Neuronal stem cell (in vitro differentiated cells): ENCODE results near the gene RGPD8.
"Not testable (repeated sequence)": the region's sequence is repeated elsewhere in the genome, so short reads cannot be mapped to it uniquely, and the experiment has no call there.

Source experiments
- DNase-seq: peaks from one replicate; pipeline ENCODE4 v3.0.0-alpha.2; 2013; ENCODE audit warnings: low spot score
- H2AFZ ChIP-seq: one replicate; pipeline ENCODE4 v1.6.1; 2013; ENCODE audit warnings: mild to moderate bottlenecking, low read length, inconsistent platforms
- H2AK5ac ChIP-seq: 2 replicates; pipeline ENCODE4 v1.6.1; 2013; ENCODE audit warnings: low read depth, mild to moderate bottlenecking, inconsistent platforms, low read length, moderate library complexity, mixed read lengths
- H2BK120ac ChIP-seq: 2 replicates; pipeline ENCODE4 v1.6.1; 2013; ENCODE audit warnings: low read depth, mild to moderate bottlenecking, inconsistent platforms, low read length, moderate library complexity, mixed read lengths
- H2BK12ac ChIP-seq: one replicate; pipeline ENCODE4 v1.6.1; 2013; ENCODE audit warnings: low read length, inconsistent platforms
- H2BK15ac ChIP-seq: 2 replicates; pipeline ENCODE4 v1.6.1; 2013; ENCODE audit warnings: mild to moderate bottlenecking, low read length, inconsistent platforms, mixed read lengths
- H2BK5ac ChIP-seq: one replicate; pipeline ENCODE4 v1.6.1; 2013; ENCODE audit warnings: inconsistent platforms, mild to moderate bottlenecking, low read length, moderate library complexity
- H3K14ac ChIP-seq: one replicate; pipeline ENCODE4 v1.6.1; 2013; ENCODE audit warnings: low read length, inconsistent platforms
- H3K18ac ChIP-seq: 2 replicates; pipeline ENCODE4 v1.6.1; 2013; ENCODE audit warnings: low read length, inconsistent platforms
- H3K23ac ChIP-seq: 2 replicates; pipeline ENCODE4 v1.6.1; 2013; ENCODE audit warnings: low read depth, mild to moderate bottlenecking, mixed read lengths, low read length, inconsistent platforms; ENCODE audit not compliant: poor library complexity
- H3K27ac ChIP-seq: replicated peaks from 3 replicates; pipeline ENCODE4 v1.5.1; 2013; ENCODE audit warnings: low read length, inconsistent platforms
- H3K27me3 ChIP-seq, 3 experiments: 2 replicates each; pipeline ENCODE4 v1.6.1; 2013; ENCODE audit warnings: low read length in 3 of 3, mild to moderate bottlenecking in 2 of 3, inconsistent platforms in 1 of 3, low read depth in 1 of 3, mixed read lengths in 1 of 3, moderate library complexity in 1 of 3; ENCODE audit not compliant: control insufficient read depth in 3 of 3, insufficient read depth in 3 of 3
- H3K36me3 ChIP-seq, 2 donors: replicated peaks in 1 of 2; 2 replicates each; pipeline ENCODE4 v1.6.1; 2013; ENCODE audit warnings: low read length in 2 of 2; ENCODE audit not compliant: control insufficient read depth in 2 of 2, insufficient read depth in 2 of 2
- H3K4ac ChIP-seq: 2 replicates; pipeline ENCODE4 v1.6.1; 2013; ENCODE audit warnings: inconsistent platforms, mild to moderate bottlenecking, low read length, moderate library complexity
- H3K4me1 ChIP-seq, 2 donors: 1 replicate in 1 of 2; 2 replicates in 1 of 2; pipeline ENCODE4 v1.6.1; 2013; ENCODE audit warnings: low read length in 2 of 2, low read depth in 1 of 2; ENCODE audit not compliant: control insufficient read depth in 2 of 2, insufficient read depth in 1 of 2
- H3K4me2 ChIP-seq: one replicate; pipeline ENCODE4 v1.6.1; 2013; ENCODE audit warnings: mild to moderate bottlenecking, low read length, inconsistent platforms; ENCODE audit not compliant: insufficient read depth, poor library complexity, severe bottlenecking
- H3K4me3 ChIP-seq, 2 donors: 2 replicates each; pipeline ENCODE4 v1.5.1; 2013; ENCODE audit warnings: low read length in 2 of 2, mild to moderate bottlenecking in 2 of 2, inconsistent platforms in 1 of 2, moderate library complexity in 1 of 2
- H3K79me1 ChIP-seq: one replicate; pipeline ENCODE4 v1.6.1; 2013; ENCODE audit warnings: low read depth, mild to moderate bottlenecking, inconsistent platforms, low read length, moderate library complexity
- H3K9ac ChIP-seq: one replicate; pipeline ENCODE4 v1.6.1; 2013; ENCODE audit warnings: mild to moderate bottlenecking, low read depth, low read length, inconsistent platforms; ENCODE audit not compliant: poor library complexity
- H3K9me3 ChIP-seq, 2 donors: replicated peaks in 1 of 2; 2 replicates each; pipeline versions ENCODE3 to v1.6.1; 2013; ENCODE audit warnings: low read length in 2 of 2, mild to moderate bottlenecking in 2 of 2, inconsistent platforms in 1 of 2, low read depth in 1 of 2, mixed read lengths in 1 of 2, moderate library complexity in 1 of 2; ENCODE audit not compliant: control insufficient read depth in 2 of 2, insufficient read depth in 1 of 2
- H4K8ac ChIP-seq: one replicate; pipeline ENCODE4 v1.6.1; 2013; ENCODE audit warnings: low read depth, mild to moderate bottlenecking, inconsistent platforms, low read length, moderate library complexity
- H4K91ac ChIP-seq: one replicate; pipeline ENCODE4 v1.6.1; 2013; ENCODE audit warnings: low read length, low read depth, mild to moderate bottlenecking, inconsistent platforms; ENCODE audit not compliant: poor library complexity
- WGBS, 2 donors: extraction: QIAGEN DNeasy Blood & Tissue Kit; methylation state at CpG; one replicate each; pipeline ENCODE4 v1.1.7; 2013; ENCODE audit warnings: missing lambda C conversion rate in 2 of 2, mixed read lengths in 1 of 2; ENCODE audit not compliant: insufficient read length in 2 of 2, insufficient replicate concordance in 1 of 2; ENCODE audit errors: extremely low coverage in 2 of 2; 5-methylcytosine and 5-hydroxymethylcytosine counted together

The RGPD8 gene

GRCh38 chr2:112352292-112352691 lies 81.2 kb downstream of the RGPD8 start:
- H3K14ac ChIP-seq, H3K4ac ChIP-seq, H3K18ac ChIP-seq, H3K79me1 ChIP-seq, DNase-seq, H3K4me3 ChIP-seq, H4K8ac ChIP-seq, H3K36me3 ChIP-seq, H2BK15ac ChIP-seq, H2BK5ac ChIP-seq, H4K91ac ChIP-seq, H2AFZ ChIP-seq, H3K23ac ChIP-seq, H2BK120ac ChIP-seq, H3K4me2 ChIP-seq, H2AK5ac ChIP-seq, H3K4me1 ChIP-seq, H3K9ac ChIP-seq, H3K27ac ChIP-seq, H2BK12ac ChIP-seq, H3K9me3 ChIP-seq, H3K27me3 ChIP-seq: not testable (repeated sequence)
- WGBS, 2 donors, result no CpG with 5 or more reads among the region's 2 CpGs

- H2BK120ac ChIP-seq, result no peak overlapping the region
- peak overlapping the region; percentile 38 for H3K14ac ChIP-seq
- no peak overlapping the region for H4K91ac ChIP-seq
- H2AK5ac ChIP-seq, result no peak overlapping the region
- no peak overlapping the region for H3K4ac ChIP-seq
- no peaks in the 10 kb centered on the region for H3K36me3 ChIP-seq
- DNase-seq, result no peak
- no peak overlapping the region for H3K27ac ChIP-seq
- no peak overlapping the region for H3K23ac ChIP-seq
- H4K8ac ChIP-seq, result no peak overlapping the region
- no peaks in the 10 kb centered on the region for H3K79me1 ChIP-seq
- peaks cover 0 to 1% of the 10 kb centered on the region in 2 donors for H3K9me3 ChIP-seq
- no peak overlapping the region for H2BK12ac ChIP-seq
- WGBS, 2 donors, result no CpG with 5 or more reads among the region's 30 CpGs
- no peak overlapping the region for H3K4me3 ChIP-seq
- no peak overlapping the region for H2BK15ac ChIP-seq
- H3K4me1 ChIP-seq, result no peaks in the 10 kb centered on the region
- no peak overlapping the region for H2BK5ac ChIP-seq
- H3K9ac ChIP-seq, result no peak overlapping the region
- H2AFZ ChIP-seq, result peak overlapping the region; percentile 6
- H3K27me3 ChIP-seq, result no peaks in the 10 kb centered on the region
- H3K4me2 ChIP-seq, result no peak overlapping the region
- H3K18ac ChIP-seq, result no peak overlapping the region
Measured at GRCh38 chr2:112345030-112346027, 88.1 kb downstream of the RGPD8 start.

GRCh38 chr2:112343827-112344585 lies 89.4 kb downstream of the RGPD8 start:
- peak overlapping the region; percentile 49 for H2AFZ ChIP-seq
- no CpG with 5 or more reads among the region's 1 CpG for WGBS, 2 donors
- H2BK15ac ChIP-seq, result no peak overlapping the region
- H3K9ac ChIP-seq, result no peak overlapping the region
- no peak overlapping the region for H2BK120ac ChIP-seq
- H3K4me1 ChIP-seq, result no peaks in the 10 kb centered on the region
- H3K23ac ChIP-seq, result no peak overlapping the region
- H4K91ac ChIP-seq, result no peak overlapping the region
- H3K9me3 ChIP-seq, result peaks cover 0 to 1% of the 10 kb centered on the region in 2 donors
- no peak overlapping the region for H3K4ac ChIP-seq
- H2BK12ac ChIP-seq, result no peak overlapping the region
- no peaks in the 10 kb centered on the region for H3K27me3 ChIP-seq
- no peak overlapping the region for H3K4me2 ChIP-seq
- no peak overlapping the region for H3K4me3 ChIP-seq
- H3K79me1 ChIP-seq, result no peaks in the 10 kb centered on the region
- no peaks in the 10 kb centered on the region for H3K36me3 ChIP-seq
- no peak overlapping the region for H3K18ac ChIP-seq
- no peak for DNase-seq
- H2BK5ac ChIP-seq, result no peak overlapping the region
- H3K27ac ChIP-seq, result no peak overlapping the region
- H3K14ac ChIP-seq, result no peak overlapping the region
- H4K8ac ChIP-seq, result no peak overlapping the region
- H2AK5ac ChIP-seq, result no peak overlapping the region

DNA sequence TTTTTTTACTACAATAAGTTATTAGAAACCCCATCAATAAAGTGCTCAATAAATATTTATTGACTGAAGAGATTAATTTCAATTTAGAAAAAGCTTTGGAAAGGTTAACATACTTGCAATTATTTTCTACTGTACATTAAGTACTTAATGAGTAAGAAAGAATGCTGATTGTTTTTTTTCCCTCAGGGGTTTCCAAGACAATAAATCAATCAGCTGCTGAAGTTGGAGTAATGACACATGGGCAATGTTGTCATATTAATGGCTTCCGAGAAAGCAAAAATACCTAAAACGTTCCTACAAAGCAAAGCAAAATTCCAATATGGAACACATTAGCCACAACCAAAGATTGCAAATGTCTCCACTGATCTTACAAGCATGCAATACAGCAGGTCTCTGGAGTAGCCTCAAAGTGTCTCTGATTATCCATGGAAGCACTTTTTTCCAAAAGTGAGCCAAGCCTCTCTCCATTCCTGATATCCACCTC lies 91.3 kb downstream of the RGPD8 start:
- no peak overlapping the region for H2AK5ac ChIP-seq
- no peak overlapping the region for H3K27ac ChIP-seq

More for the DNA sequence above, 91.3 kb downstream of the RGPD8 start:
- no peak overlapping the region for H3K14ac ChIP-seq
- no CpG with 5 or more reads among the region's 2 CpGs for WGBS, 2 donors
- H2BK12ac ChIP-seq, result no peak overlapping the region
- no peak overlapping the region for H2BK5ac ChIP-seq
- no peak overlapping the region for H3K23ac ChIP-seq
- DNase-seq, result no peak
- H4K8ac ChIP-seq, result no peak overlapping the region
- H2AFZ ChIP-seq, result no peak overlapping the region
- H3K4me3 ChIP-seq, result no peak overlapping the region
- H3K36me3 ChIP-seq, result no peaks in the 10 kb centered on the region
- no peak overlapping the region for H3K18ac ChIP-seq
- H3K4me2 ChIP-seq, result no peak overlapping the region
- H3K9me3 ChIP-seq, result peaks cover 0 to 1% of the 10 kb centered on the region in 2 donors
- no peak overlapping the region for H2BK15ac ChIP-seq
- no peak overlapping the region for H2BK120ac ChIP-seq
- H3K27me3 ChIP-seq, result no peaks in the 10 kb centered on the region
- no peaks in the 10 kb centered on the region for H3K79me1 ChIP-seq
- no peak overlapping the region for H4K91ac ChIP-seq
- no peak overlapping the region for H3K9ac ChIP-seq
- H3K4me1 ChIP-seq, result no peaks in the 10 kb centered on the region
- H3K4ac ChIP-seq, result no peak overlapping the region
